Prostate gland (tissue), 2 donors: ENCODE data around the gene BIRC3. TPM values are rescaled to one million over a fixed set of nuclear protein-coding genes. Genes with fewer than 3 reads are reported as not detected.
A peak's percentile ranks its signal among the peaks of the same experiment; 100 is the strongest.

Source experiments
- DNase-seq: peaks from one replicate; pipeline ENCODE4 v3.0.0-alpha.2; 2019; ENCODE audit warnings: low spot score
- H3K27ac ChIP-seq, 2 donors: fragments of 200-600 bp; sonication (generic); 2 replicates each; pipeline ENCODE4 v1.5.1; 2017 to 2019
- H3K27me3 ChIP-seq: fragments of 200-600 bp; sonication (generic); replicated peaks from 2 replicates; pipeline ENCODE4 v1.5.1; 2019; ENCODE audit not compliant: insufficient read depth
- H3K36me3 ChIP-seq, 2 donors: fragments of 200-600 bp; sonication (generic); 1 replicate in 1 of 2; 2 replicates in 1 of 2; pipeline versions ENCODE4 v1.5.1 to v1.8.1; 2017 to 2019
- H3K4me1 ChIP-seq: fragments of 200-600 bp; sonication (generic); replicated peaks from 2 replicates; pipeline ENCODE4 v1.5.1; 2019
- H3K4me3 ChIP-seq, 2 donors: fragments of 200-600 bp; sonication (generic); 2 replicates each; pipeline ENCODE4 v1.5.1; 2017 to 2019
- H3K9me3 ChIP-seq: fragments of 200-600 bp; sonication (generic); 2 replicates; pipeline ENCODE4 v1.5.1; 2017
- POLR2A ChIP-seq: fragments of 450-650 bp; IDR thresholded peaks from one replicate; pipeline ENCODE4 v1.6.1; 2016; ENCODE audit warnings: antibody characterized with exemption, mild to moderate bottlenecking
- POLR2AphosphoS5 ChIP-seq: sonication (generic); formaldehyde crosslinking; IDR thresholded peaks from one replicate; pipeline ENCODE4 v1.6.1; 2017; ENCODE audit warnings: antibody characterized with exemption
- WGBS: methylation state at CpG from one replicate; pipeline ENCODE4 v1.1.5; 2018; 5-methylcytosine and 5-hydroxymethylcytosine counted together
- intact Hi-C: fragments of 100-400 bp; cut with DNase I; formaldehyde crosslinking; loops from one replicate; pipeline ENCODE4 v1.14.2; 2022
- total RNA-seq, 2 donors: library from RNA; depleted of rRNA; stranded (reverse); fragments of >200 nt; gene quantifications; one replicate each; pipeline ENCODE4 v1.1.0, GENCODE V29; 2016
- TF ChIP-seq, protein P1 (sequence below), 4 experiments: fragments of 200-600 bp in 2 of 4; fragments of 450-650 bp in 2 of 4; sonication (generic) in 2 of 4; IDR thresholded peaks; 1 replicate in 3 of 4; 2 replicates in 1 of 4; pipeline ENCODE4 v1.5.1; 2016 to 2019; ENCODE audit warnings: antibody characterized with exemption in 4 of 4, mild to moderate bottlenecking in 2 of 4, moderate library complexity in 2 of 4

Gene BIRC3
- total RNA-seq, 2 donors from 2014 or later: 5.2 to 9.2 TPM

DNA sequence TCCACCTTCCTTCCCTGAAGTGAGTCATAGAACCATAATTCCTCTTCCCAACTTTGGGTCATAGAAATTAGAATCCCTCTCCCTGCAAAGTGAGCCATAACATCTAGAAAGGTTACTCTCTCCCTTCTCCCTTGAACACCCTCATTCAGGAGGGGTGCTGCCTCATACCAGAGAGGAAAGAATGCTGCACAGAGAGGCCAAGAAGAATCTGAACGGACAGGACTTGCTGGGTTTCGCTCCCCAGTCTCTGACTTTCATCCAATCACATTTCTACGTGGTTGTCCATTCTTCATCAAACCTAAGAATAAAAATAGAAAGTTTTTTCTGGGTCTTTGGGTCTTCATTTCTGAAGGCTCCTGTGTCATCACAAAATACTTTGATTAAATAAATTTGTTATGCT is 31.0 kb upstream of the BIRC3 start:
- intact Hi-C loops: no loop called here
- no peak overlapping the region for H3K4me3 ChIP-seq

DNA sequence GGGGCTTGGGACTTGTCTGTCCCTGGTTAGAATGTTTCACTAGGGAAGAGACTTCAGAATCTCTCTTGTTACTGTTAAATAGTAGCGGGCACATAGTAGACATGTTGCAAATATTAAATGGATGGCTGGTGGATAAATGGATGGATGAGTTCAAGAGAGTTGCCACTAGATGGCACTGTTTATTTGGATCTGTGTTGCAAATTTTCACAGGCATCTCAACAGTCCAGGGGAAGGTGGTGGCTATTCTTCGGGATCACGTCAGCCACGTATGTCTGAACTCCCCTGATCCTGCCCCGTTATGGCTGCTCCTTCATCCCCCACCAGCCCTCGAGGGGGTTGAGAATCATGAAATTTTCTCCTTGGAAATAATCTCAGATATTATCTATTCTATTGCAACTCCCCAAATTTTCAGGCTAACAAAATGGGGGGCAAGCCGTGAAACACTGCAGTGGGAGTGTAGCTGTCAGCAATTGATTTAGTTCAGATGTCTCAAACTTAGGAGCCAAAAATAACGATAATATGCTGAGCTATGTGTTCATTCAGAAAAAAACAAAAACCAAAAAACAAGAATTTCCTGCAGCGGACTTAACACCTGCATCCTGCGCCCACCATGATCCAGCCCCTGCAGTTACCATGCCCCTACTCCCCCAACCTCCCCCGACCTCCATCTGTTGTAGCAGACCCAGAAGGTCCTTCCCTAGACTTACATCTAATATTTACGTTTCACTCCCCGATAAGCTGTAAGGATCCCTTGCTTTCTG is 29.1 kb upstream of the BIRC3 start:
- H3K9me3 ChIP-seq: no peaks in the 10 kb centered on the region
- H3K4me3 ChIP-seq: no peak overlapping the region
- TF ChIP-seq, protein P1, sequence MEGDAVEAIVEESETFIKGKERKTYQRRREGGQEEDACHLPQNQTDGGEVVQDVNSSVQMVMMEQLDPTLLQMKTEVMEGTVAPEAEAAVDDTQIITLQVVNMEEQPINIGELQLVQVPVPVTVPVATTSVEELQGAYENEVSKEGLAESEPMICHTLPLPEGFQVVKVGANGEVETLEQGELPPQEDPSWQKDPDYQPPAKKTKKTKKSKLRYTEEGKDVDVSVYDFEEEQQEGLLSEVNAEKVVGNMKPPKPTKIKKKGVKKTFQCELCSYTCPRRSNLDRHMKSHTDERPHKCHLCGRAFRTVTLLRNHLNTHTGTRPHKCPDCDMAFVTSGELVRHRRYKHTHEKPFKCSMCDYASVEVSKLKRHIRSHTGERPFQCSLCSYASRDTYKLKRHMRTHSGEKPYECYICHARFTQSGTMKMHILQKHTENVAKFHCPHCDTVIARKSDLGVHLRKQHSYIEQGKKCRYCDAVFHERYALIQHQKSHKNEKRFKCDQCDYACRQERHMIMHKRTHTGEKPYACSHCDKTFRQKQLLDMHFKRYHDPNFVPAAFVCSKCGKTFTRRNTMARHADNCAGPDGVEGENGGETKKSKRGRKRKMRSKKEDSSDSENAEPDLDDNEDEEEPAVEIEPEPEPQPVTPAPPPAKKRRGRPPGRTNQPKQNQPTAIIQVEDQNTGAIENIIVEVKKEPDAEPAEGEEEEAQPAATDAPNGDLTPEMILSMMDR (IDR thresholded peaks at IDR 0.05): peak; percentile 54 to 84 (median 76)
- TF ChIP-seq POLR2A: no peak
- TF ChIP-seq POLR2AphosphoS5: peak; percentile 43
- peak; percentile 50 for DNase-seq
- no peak overlapping the region for H3K27ac ChIP-seq
- H3K27me3 ChIP-seq: no peaks in the 10 kb centered on the region
- 32% methylated on average over 13 of the region's 13 CpGs for WGBS
- no peaks in the 10 kb centered on the region for H3K4me1 ChIP-seq
- no peaks in the 10 kb centered on the region for H3K36me3 ChIP-seq
- intact Hi-C loops: loop anchor here (2.0 kb wide), 2 partner anchors 29 to 53 kb away; partner anchors contain the start of gene BIRC3

More for the DNA sequence above, 31.0 kb upstream of the BIRC3 start:
- no peaks in the 10 kb centered on the region for H3K9me3 ChIP-seq
- H3K36me3 ChIP-seq: no peaks in the 10 kb centered on the region
- H3K27ac ChIP-seq: no peak overlapping the region
- 75% methylated on average over 3 of the region's 3 CpGs for WGBS
- no peak for TF ChIP-seq POLR2AphosphoS5
- TF ChIP-seq, protein P1 (IDR thresholded peaks at IDR 0.05): no peak
- TF ChIP-seq POLR2A: no peak
- no peak for DNase-seq
- no peaks in the 10 kb centered on the region for H3K4me1 ChIP-seq
- H3K27me3 ChIP-seq: no peaks in the 10 kb centered on the region

DNA sequence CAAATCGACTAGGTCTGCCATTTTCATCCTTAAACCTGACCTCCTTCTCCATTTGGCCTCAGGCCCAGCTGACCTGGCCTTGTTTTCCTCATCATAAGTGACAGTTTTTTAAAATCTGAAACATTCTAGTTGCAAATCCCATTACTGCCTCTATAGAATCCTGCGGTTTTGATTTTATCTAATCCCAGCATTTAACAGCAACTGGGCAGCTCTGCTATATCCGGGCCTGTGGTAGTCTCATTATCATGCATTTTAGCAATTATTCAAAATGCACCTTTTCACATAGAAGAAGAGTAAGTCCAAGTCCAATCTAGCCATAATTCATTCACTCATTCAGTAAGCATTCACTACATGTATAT is 28.6 kb upstream of the BIRC3 start:
- no peak overlapping the region for H3K4me3 ChIP-seq
- no peaks in the 10 kb centered on the region for H3K9me3 ChIP-seq
- H3K27me3 ChIP-seq: no peaks in the 10 kb centered on the region
- TF ChIP-seq POLR2A (no peak), POLR2AphosphoS5 (no peak)
- TF ChIP-seq, protein P1 (IDR thresholded peaks at IDR 0.05): no peak
- 62% methylated on average over 3 of the region's 3 CpGs for WGBS
- H3K36me3 ChIP-seq: no peaks in the 10 kb centered on the region
- H3K4me1 ChIP-seq: no peaks in the 10 kb centered on the region
- DNase-seq: no peak
- intact Hi-C loops: loop anchor here (2.0 kb wide), 2 partner anchors 28 to 52 kb away; partner anchors contain the start of gene BIRC3
- no peak overlapping the region for H3K27ac ChIP-seq

DNA sequence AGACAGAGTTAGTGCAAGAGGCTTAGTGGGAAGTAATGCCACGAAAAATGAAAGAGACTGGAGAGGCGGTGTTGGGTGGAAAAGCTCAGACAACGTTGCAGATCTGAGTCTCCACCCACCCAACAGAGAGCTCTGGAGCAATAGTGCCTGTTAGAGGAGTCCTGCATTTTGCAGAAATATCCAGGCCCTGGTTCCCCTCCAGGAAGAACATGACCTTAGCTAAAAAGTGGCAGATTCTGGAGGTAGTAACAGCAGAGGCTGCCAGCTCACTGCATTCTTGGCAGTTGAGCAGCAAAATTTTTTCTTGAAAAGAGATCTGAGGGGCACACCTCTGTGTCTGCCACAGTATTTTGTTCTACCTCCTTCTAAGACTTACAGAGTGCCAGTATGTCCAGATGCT is 27.7 kb upstream of the BIRC3 start:
- Histone ChIP-seq H3K27me3 (no peaks in the 10 kb centered on the region), H3K4me1 (no peaks in the 10 kb centered on the region), H3K9me3 (no peaks in the 10 kb centered on the region), H3K27ac (no peak overlapping the region), H3K4me3 (no peak overlapping the region), H3K36me3 (no peaks in the 10 kb centered on the region)
- TF ChIP-seq, protein P1 (IDR thresholded peaks at IDR 0.05): no peak
- TF ChIP-seq POLR2AphosphoS5 (no peak), POLR2A (no peak)
- DNase-seq: no peak
- intact Hi-C loops: loop anchor here (2.0 kb wide), 2 partner anchors 27 to 51 kb away; partner anchors contain the start of gene BIRC3
- 24% methylated on average over 3 of the region's 3 CpGs for WGBS

DNA sequence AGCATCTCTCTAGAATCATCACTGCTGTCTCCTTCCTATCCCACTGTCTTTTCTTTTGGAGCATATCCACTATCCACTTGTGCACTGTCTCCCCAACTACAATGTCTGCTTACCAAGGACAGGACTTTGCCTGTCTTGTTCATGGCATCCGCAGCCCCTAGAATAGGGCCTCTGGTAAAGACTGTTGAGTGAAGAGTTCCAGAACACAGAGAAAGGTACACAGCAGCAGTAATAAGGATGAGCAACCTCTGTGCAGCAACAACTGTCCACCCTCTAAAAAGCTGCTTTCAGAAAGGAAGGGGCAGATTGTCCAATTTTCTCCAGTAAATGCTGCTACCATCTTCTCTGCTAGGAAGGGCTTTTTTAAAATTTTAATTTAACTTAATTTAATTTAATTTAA is 25.5 kb upstream of the BIRC3 start:
- intact Hi-C loops: loop anchor here (5.0 kb wide), 1 partner anchor 205 kb away; no protein-coding TSS in a partner anchor
- no peaks in the 10 kb centered on the region for H3K27me3 ChIP-seq
- 100% methylated on average over 1 of the region's 1 CpG for WGBS

More for the DNA sequence above, 25.5 kb upstream of the BIRC3 start:
- no peak for DNase-seq
- Histone ChIP-seq H3K4me3 (no peak overlapping the region), H3K9me3 (no peaks in the 10 kb centered on the region), H3K36me3 (no peaks in the 10 kb centered on the region), H3K4me1 (no peaks in the 10 kb centered on the region), H3K27ac (no peak overlapping the region)
- TF ChIP-seq, protein P1 (IDR thresholded peaks at IDR 0.05): no peak
- TF ChIP-seq POLR2AphosphoS5 (no peak), POLR2A (no peak)
